Activated CD8-positive, alpha-beta memory T cell treated with anti-CD3 and anti-CD28 coated beads, Interleukin-2, amount 50 U/mL, for 24 hours (primary cell): ENCODE results near the gene KIF3A.
"Not testable (repeated sequence)": the region's sequence is repeated elsewhere in the genome, so short reads cannot be mapped to it uniquely, and the experiment has no call there.

Source experiments
- DNase-seq: peaks from one replicate; pipeline ENCODE4 v3.0.0-alpha.2; 2020; ENCODE audit errors: extremely low read depth

The KIF3A gene

GRCh38 chr5:132718544-132719312, 18.6 kb downstream of the KIF3A start:
- no peak for DNase-seq

- no peak for DNase-seq
These were observed 22.7 kb downstream of the KIF3A start for GRCh38 chr5:132714456-132715307.

GRCh38 chr5:132708645-132709044, 28.7 kb downstream of the KIF3A start:
- no peak for DNase-seq

- no peak for DNase-seq
These were observed 32.5 kb downstream of the KIF3A start for GRCh38 chr5:132704875-132705274.

GRCh38 chr5:132695956-132696355, 41.4 kb downstream of the KIF3A start:
- DNase-seq: no peak

GRCh38 chr5:132692632-132692967, 44.7 kb downstream of the KIF3A start:
- no peak for DNase-seq

GRCh38 chr5:132691755-132692631, 45.4 kb downstream of the KIF3A start:
- DNase-seq: not testable (repeated sequence)

GRCh38 chr5:132690156-132690555, 47.2 kb downstream of the KIF3A start:
- DNase-seq: no peak

- no peak for DNase-seq
These were observed 47.8 kb downstream of the KIF3A start for GRCh38 chr5:132689513-132689912.

GRCh38 chr5:132688536-132689339, 48.6 kb downstream of the KIF3A start:
- DNase-seq: no peak

GRCh38 chr5:132687995-132688394, 49.4 kb downstream of the KIF3A start:
- DNase-seq: no peak

GRCh38 chr5:132686193-132686592, 51.2 kb downstream of the KIF3A start:
- DNase-seq: no peak

- no peak for DNase-seq
These were observed 52.2 kb downstream of the KIF3A start for GRCh38 chr5:132684922-132685720.

- DNase-seq: no peak
These were observed 52.9 kb downstream of the KIF3A start for GRCh38 chr5:132684491-132684890.

GRCh38 chr5:132681983-132682382, 55.4 kb downstream of the KIF3A start:
- no peak for DNase-seq

- DNase-seq: no peak
These were observed 55.9 kb downstream of the KIF3A start for GRCh38 chr5:132681476-132681831.

GRCh38 chr5:132680780-132681475, 56.4 kb downstream of the KIF3A start:
- no peak for DNase-seq

GRCh38 chr5:132679717-132680380, 57.5 kb downstream of the KIF3A start:
- DNase-seq: no peak

GRCh38 chr5:132679166-132679565, 58.2 kb downstream of the KIF3A start:
- no peak for DNase-seq
